Measurements from ENCODE around the gene BEGAIN.

The BEGAIN gene

DNA sequence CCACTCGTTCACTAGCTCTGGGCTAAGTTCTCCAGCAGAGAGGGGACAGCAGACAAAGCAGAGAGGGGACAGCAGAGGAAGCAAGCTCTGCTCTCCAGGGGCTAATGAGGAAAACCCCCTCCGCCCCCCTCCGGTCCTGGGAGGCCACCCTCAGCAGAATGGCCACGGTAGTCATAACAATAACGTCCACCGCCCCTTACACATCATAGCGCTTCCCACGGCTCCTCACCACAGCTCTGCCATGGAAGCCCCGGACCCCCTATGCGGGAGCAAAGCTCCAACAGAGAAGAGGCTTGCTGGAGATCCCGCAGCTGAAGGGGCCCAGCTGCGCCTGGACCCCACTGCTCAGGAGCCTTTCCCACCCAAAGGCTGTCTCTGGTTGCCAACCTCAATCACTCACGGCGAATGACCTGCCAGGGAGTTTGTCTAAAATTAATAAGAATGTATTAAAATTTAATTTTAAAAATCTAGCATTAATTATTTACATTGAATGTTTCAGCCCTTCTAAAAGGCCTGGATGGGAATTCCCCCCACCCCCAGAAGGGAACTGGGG is 17.4 kb downstream of the BEGAIN start:
- TF ChIP-seq EZH2 (IDR thresholded peaks at IDR 0.05; ENCODE audit: borderline replicate concordance, low read depth, low read length, severe bottlenecking): no peak
- TF ChIP-seq, protein P1, sequence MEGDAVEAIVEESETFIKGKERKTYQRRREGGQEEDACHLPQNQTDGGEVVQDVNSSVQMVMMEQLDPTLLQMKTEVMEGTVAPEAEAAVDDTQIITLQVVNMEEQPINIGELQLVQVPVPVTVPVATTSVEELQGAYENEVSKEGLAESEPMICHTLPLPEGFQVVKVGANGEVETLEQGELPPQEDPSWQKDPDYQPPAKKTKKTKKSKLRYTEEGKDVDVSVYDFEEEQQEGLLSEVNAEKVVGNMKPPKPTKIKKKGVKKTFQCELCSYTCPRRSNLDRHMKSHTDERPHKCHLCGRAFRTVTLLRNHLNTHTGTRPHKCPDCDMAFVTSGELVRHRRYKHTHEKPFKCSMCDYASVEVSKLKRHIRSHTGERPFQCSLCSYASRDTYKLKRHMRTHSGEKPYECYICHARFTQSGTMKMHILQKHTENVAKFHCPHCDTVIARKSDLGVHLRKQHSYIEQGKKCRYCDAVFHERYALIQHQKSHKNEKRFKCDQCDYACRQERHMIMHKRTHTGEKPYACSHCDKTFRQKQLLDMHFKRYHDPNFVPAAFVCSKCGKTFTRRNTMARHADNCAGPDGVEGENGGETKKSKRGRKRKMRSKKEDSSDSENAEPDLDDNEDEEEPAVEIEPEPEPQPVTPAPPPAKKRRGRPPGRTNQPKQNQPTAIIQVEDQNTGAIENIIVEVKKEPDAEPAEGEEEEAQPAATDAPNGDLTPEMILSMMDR (IDR thresholded peaks at IDR 0.05; ENCODE audit: borderline replicate concordance, extremely low read depth, low read length, poor library complexity, severe bottlenecking): no peak
- Histone ChIP-seq H3K27ac (ENCODE audit: low read length) (no peak overlapping the region), H3K4me1 (ENCODE audit: insufficient read depth, low read length) (peaks cover 39% of the 10 kb centered on the region), H3K4me3 (ENCODE audit: low read depth in 1 of 2, low read length in 2 of 2) (no peak overlapping the region), H3K4me2 (ENCODE audit: insufficient read depth, low read length) (no peak overlapping the region), H3K79me2 (ENCODE audit: insufficient read depth, low read length) (peaks cover 15% of the 10 kb centered on the region), H3K36me3 (ENCODE audit: insufficient read depth, low read length) (no peaks in the 10 kb centered on the region; the same call in 1 of the 2 replicates), H3K9me3 (ENCODE audit: insufficient read depth, low read length, severe bottlenecking) (no peaks in the 10 kb centered on the region), H3K9ac (ENCODE audit: low read depth, low read length) (no peak overlapping the region), H2AFZ (ENCODE audit: low read depth, low read length) (no peak overlapping the region), H4K20me1 (ENCODE audit: insufficient read depth, low read length) (peaks cover 8% of the 10 kb centered on the region; the same call in 1 of the 2 replicates), H3K27me3 (ENCODE audit: insufficient read depth, low read length, poor library complexity) (peaks cover 31% of the 10 kb centered on the region)
- DNase-seq: no peak
- no peak for ATAC-seq (ENCODE audit: insufficient read depth, low read depth)

DNA sequence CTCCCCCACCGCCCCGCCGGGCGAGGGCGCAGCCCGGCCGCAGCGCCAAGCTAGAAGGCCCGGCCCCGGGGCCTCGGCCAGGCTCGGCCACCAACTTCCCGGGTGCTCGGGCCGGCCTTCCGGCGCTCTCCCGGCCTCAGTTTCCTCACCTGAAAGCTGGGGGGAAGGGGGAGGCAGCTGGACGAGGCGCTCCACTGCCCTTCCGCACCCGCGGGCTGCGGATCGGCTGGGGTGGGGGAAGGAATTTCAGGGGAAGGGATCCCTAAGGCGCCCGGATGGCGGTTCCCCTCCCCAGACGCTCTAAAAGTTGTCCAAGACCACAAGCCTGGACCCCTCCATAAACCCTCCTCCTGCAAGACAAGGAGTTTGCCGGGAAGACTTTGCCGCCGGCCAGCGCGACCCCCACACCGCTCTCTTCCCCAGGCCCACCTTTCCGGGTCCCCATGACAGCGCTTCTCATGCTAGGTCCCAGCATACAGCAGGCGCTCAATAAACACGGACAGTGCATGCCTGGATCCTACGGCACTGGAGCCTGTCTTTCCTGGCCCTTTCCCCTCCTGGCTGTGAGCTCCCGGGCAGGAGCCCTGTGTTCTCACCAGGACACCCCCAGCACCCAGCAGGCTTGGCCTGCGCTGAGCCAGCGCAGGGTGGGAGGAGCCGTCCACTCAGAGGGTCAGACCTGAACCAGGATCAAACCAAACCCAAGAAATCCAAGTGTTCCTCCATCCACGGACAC is 18.1 kb downstream of the BEGAIN start:
- Histone ChIP-seq H3K4me1 (ENCODE audit: insufficient read depth, low read length) (peaks cover 33% of the 10 kb centered on the region), H3K79me2 (ENCODE audit: insufficient read depth, low read length) (peaks cover 10% of the 10 kb centered on the region), H3K4me3 (ENCODE audit: low read depth in 1 of 2, low read length in 2 of 2) (no peak overlapping the region), H3K27me3 (ENCODE audit: insufficient read depth, low read length, poor library complexity) (peaks cover 31% of the 10 kb centered on the region), H3K9ac (ENCODE audit: low read depth, low read length) (no peak overlapping the region), H2AFZ (ENCODE audit: low read depth, low read length) (no peak overlapping the region), H3K9me3 (ENCODE audit: insufficient read depth, low read length, severe bottlenecking) (no peaks in the 10 kb centered on the region), H3K36me3 (ENCODE audit: insufficient read depth, low read length) (no peaks in the 10 kb centered on the region), H4K20me1 (ENCODE audit: insufficient read depth, low read length) (peaks cover 8% of the 10 kb centered on the region; the same call in 1 of the 2 replicates), H3K27ac (ENCODE audit: low read length) (no peak overlapping the region), H3K4me2 (ENCODE audit: insufficient read depth, low read length) (no peak overlapping the region)
- ATAC-seq (ENCODE audit: insufficient read depth, low read depth) (no peak), DNase-seq (no peak)
- TF ChIP-seq, protein P1 (IDR thresholded peaks at IDR 0.05; ENCODE audit: borderline replicate concordance, extremely low read depth, low read length, poor library complexity, severe bottlenecking): no peak
- TF ChIP-seq EZH2 (IDR thresholded peaks at IDR 0.05; ENCODE audit: borderline replicate concordance, low read depth, low read length, severe bottlenecking): no peak

DNA sequence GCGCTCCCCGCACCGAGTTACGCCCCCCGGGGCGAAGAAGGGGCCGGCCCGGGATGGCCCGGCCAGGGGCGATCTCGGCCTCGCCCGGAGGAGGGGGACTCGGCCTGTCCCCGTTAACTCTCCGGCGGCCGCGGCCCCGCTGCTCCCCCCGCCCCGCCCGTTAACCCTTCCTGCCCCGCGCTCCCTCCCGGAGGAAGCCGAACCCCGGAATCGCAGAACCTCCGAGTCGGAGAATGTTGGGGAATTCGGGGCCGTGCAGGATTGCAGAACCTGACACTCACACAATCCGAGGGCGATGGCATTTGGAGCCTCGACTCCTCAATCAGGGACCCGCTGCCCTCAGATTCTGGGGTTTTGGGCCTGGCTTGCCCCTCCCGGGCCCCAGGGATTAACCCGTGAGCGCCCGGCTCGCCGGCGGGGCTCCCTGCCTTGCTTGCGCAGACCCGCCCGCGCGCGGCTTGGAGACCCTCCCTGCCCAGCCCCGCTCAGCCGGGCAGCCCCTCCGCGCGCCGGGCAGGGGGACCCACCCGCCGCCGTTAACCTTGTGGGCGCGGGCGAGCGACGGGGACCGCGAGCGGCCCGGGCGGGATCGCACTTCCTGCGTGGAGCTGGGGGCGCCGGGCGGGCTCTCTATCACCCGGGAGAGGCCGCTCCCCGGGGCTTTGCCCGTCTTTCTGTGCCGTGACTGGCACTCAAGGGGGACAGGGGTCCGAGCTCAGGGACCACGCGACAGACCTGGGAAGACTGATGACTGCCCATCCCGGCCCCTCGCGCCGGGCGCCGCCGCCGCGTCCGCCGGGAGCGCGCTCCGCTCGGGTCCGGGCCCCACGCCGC is 18.8 kb downstream of the BEGAIN start:
- DNase-seq: no peak
- TF ChIP-seq, protein P1 (IDR thresholded peaks at IDR 0.05; ENCODE audit: borderline replicate concordance, extremely low read depth, low read length, poor library complexity, severe bottlenecking): no peak
- TF ChIP-seq EZH2 (IDR thresholded peaks at IDR 0.05; ENCODE audit: borderline replicate concordance, low read depth, low read length, severe bottlenecking): peak; percentile 97
- Histone ChIP-seq H3K4me1 (ENCODE audit: insufficient read depth, low read length) (peaks cover 25% of the 10 kb centered on the region), H2AFZ (ENCODE audit: low read depth, low read length) (no peak overlapping the region), H3K4me2 (ENCODE audit: insufficient read depth, low read length) (peak overlapping the region; percentile 26; the same call in 1 of the 2 replicates), H3K9me3 (ENCODE audit: insufficient read depth, low read length, severe bottlenecking) (no peaks in the 10 kb centered on the region), H3K36me3 (ENCODE audit: insufficient read depth, low read length) (no peaks in the 10 kb centered on the region), H3K27me3 (ENCODE audit: insufficient read depth, low read length, poor library complexity) (peaks cover 31% of the 10 kb centered on the region), H3K4me3 (ENCODE audit: low read depth in 1 of 2, low read length in 2 of 2) (no peak overlapping the region), H3K9ac (ENCODE audit: low read depth, low read length) (no peak overlapping the region), H3K79me2 (ENCODE audit: insufficient read depth, low read length) (peaks cover 2% of the 10 kb centered on the region), H3K27ac (ENCODE audit: low read length) (no peak overlapping the region), H4K20me1 (ENCODE audit: insufficient read depth, low read length) (peaks cover 8% of the 10 kb centered on the region; the same call in 1 of the 2 replicates)
- peak; percentile 15; the same call in 1 of the 3 replicates for ATAC-seq (ENCODE audit: insufficient read depth, low read depth)

Measured in DND-41 (cell line).